ENCODE results near the gene TMEM121.

DNA sequence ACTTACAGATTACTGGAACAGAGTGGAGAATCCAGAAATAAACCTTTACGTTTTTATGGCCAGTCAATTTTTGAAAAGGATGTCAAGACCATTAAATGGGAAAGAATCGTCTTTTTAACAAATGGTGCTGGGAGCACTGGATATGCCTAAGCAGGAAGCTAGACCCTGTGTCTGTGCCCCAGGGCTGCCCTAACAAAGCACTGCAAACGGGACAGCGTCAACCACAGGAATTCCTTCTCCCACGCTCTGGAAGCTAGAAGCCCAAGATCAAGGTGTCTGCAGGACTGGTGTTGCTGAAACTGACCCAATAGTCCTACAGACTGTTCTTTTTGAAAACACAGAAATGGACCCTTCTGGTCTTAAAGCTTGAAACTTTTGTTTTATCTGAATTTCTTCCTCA is 9.3 kb upstream of the TMEM121 start:
- TF ChIP-seq, protein P1, sequence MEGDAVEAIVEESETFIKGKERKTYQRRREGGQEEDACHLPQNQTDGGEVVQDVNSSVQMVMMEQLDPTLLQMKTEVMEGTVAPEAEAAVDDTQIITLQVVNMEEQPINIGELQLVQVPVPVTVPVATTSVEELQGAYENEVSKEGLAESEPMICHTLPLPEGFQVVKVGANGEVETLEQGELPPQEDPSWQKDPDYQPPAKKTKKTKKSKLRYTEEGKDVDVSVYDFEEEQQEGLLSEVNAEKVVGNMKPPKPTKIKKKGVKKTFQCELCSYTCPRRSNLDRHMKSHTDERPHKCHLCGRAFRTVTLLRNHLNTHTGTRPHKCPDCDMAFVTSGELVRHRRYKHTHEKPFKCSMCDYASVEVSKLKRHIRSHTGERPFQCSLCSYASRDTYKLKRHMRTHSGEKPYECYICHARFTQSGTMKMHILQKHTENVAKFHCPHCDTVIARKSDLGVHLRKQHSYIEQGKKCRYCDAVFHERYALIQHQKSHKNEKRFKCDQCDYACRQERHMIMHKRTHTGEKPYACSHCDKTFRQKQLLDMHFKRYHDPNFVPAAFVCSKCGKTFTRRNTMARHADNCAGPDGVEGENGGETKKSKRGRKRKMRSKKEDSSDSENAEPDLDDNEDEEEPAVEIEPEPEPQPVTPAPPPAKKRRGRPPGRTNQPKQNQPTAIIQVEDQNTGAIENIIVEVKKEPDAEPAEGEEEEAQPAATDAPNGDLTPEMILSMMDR (IDR thresholded peaks at IDR 0.05), result no peak
- TF ChIP-seq POLR2AphosphoS5 (IDR thresholded peaks at IDR 0.05), result no peak
- TF ChIP-seq EP300 (IDR thresholded peaks at IDR 0.05), result no peak
